GM21576 (cell line): ENCODE results near the gene FTCDNL1.

Source experiments
- ATAC-seq: cut with Tn5 transposase; IDR thresholded peaks from one replicate; pipeline ENCODE4 v1.9.1; 2021; ENCODE audit warnings: mild to moderate bottlenecking, moderate library complexity; ENCODE audit not compliant: unreplicated experiment

The FTCDNL1 gene

DNA sequence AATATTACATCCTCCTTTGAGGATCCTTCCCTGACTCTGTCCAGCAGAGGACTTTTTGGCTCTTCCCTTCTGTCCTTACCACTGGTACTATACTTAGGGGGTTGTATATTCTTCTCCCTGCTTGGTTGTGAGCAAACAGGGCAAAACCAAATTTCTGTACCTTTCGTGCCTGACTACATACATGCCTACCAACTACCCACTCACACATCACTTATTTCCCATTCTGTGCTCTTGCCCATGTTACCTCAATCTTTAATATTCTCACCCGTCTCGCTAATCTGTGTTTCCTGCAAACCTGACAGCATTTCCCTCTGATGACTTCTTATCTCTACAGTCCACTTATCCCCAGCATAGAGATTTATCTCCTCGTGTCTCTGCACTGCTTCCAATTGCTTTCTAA lies 58.6 kb downstream of the FTCDNL1 start:
- no peak for ATAC-seq

DNA sequence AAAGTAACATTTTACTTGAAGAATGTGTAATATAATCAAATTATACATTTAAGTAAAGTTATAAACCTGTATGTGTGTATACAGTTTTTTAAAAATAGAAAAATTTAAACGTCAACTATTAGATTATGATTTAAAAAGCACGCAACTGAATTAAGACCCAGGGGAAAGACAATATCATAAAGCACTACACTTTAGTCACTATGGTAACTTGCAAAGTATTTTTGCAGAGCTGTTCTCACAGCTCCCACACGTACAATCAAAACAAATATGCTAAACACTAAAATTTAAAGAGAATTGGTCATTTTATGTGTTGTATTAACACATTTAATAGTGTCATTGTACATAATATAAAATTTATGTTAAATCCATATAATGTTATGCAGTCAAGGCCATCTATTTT lies 59.7 kb downstream of the FTCDNL1 start:
- ATAC-seq, result no peak

DNA sequence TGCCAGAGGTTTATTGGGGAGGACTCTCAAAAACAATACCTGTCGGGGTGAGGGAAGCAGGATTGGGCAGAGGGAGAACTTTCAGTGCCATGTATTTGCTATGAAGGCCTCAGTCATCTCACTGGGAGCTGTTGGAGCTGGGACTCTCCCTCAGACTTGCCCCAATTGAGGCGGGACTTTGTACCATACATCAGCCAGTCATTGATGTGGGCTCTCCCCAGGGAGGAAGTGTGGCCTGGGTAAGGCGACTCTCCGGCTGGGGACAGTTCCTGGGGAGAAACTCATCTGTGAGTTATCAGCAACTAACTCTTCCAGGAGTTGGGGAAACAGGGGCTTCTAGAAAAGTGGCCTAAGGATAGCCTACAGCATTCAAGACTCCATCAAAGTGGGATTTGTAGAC lies 66.5 kb downstream of the FTCDNL1 start:
- ATAC-seq, result no peak

DNA sequence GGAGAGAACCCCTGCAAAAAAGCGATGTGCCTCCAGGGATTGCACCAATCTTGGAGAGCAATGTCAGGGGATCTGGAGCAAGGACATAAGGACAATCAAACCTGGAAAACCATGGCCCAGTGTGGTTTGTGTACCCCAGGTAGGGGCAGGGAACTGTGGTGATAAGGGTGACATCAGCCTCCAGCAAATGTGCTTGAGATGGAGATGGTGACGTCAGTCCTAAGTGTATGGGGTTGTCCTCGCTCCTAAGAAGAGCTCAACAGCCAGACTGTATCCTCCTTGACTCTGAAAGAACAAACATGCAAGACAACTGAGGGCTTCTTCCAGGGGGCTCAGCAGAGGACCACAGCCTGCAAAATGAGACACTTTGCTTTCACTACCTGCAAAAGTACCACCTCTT lies 71.4 kb downstream of the FTCDNL1 start:
- ATAC-seq, result no peak

DNA sequence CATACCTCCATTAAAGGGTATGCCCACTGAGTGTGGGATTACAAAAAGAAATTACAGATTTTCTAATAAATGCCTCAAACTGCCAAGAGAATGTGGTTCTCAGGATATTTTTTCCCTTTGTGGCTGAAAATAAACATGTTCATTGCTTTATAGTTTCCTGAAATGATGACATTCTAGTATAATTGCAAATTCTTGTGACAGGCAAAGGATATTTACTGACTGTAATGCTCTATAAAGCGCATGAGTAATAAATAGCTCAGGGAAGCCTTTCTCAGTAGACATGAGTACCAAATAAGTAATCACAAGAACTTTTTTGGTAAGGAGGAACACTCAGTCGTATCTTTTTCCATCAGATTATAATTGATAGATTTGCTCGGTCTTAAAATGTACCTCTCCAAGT lies 72.3 kb downstream of the FTCDNL1 start:
- ATAC-seq, result no peak

DNA sequence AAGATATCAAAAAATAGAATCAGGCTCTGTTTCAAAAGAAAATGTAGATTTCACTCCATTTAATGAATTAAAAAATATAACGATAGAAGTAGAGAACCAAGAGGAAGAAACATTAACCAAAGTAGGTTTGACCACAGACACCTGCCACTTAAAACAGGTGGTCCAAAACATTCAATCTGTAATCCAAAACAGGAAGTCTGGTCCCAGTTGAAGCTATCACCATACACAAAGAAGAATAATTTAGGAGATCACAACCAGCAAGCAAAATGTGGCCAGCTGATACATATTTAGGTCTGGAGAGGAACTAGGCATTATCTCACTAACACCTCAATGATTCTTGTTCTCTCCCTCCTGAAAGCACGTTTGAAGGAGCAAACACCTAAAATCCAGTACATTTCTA lies 73.1 kb downstream of the FTCDNL1 start:
- no peak for ATAC-seq

DNA sequence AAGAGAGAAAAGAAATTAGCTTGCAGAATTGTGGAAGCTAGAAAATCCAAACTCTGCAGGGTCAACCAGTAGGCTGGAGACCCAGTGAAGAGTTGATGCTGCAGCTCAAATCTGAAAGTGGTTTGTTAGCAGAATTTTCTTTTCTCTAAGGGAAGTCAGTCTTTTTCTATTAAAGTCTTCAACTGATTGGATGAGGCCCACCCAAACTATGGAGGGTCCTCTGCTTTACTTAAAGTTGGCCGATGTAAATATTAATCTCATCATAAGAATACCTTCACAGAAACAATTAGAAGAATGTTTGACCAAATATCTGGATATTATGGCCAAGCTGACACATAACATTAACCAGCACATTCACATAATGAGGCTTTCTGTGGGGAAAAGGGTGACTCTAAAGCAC lies 73.7 kb downstream of the FTCDNL1 start:
- no peak for ATAC-seq

DNA sequence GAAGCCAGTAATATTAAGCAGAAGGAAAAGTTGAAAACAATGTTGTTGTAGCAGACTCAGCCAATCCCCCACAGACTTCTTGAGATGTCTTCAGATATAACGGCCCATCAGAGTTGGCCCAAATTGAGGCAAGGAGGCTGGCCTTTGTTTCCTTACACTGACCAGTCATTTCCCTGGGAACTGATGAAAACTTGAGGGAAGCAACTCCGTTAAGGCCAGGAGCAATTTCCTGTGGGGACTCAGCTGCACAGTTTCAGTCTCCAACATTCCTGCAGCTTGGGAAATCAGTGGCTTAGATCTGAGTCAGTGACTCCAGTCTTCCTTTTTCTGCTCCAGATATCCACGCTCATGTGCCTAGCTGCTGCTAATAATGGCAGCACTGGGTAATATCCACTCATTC lies 75.7 kb downstream of the FTCDNL1 start:
- ATAC-seq, result no peak

DNA sequence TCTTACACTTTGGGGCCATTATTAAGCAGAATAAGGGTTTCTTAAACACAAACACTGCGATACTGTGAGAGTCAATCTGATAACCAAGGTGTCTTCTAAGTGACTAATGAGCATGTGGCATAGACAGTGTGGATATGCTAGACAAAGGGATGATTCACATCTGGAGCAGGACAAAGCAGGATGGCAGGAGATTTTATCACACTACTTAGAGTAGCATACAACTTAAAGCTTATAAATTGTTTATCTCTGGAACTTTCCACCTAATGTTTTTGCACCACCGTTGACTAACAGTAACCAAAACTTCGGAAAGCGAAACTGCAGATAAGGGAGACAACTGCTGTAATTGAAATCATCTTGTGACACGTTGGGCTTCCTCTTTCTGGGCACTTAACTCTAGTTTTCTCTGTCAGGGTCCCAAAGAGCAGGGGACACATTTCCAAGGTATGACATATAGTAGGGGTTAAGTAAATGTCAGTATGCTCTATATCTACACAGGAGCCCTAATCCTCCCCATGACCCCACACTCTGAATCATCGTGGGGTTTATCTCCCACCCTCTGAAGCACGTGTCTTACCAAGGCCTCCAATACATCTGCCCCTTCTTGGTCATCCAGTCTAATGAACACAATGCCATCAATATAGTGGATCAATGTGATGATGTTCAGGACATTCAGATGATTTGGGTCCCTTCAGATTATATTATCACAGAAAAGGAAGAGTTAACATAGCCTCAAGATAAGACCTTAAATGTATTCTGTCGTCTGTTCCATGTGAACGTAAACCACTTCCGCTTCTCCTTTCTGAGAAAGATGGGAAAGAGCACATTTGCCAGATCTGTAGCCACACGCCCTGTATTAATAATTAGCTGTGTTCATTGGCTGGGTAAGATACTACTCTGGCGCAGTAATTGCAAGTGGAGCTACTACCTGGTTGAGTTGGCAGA lies 78.7 kb downstream of the FTCDNL1 start:
- no peak for ATAC-seq

DNA sequence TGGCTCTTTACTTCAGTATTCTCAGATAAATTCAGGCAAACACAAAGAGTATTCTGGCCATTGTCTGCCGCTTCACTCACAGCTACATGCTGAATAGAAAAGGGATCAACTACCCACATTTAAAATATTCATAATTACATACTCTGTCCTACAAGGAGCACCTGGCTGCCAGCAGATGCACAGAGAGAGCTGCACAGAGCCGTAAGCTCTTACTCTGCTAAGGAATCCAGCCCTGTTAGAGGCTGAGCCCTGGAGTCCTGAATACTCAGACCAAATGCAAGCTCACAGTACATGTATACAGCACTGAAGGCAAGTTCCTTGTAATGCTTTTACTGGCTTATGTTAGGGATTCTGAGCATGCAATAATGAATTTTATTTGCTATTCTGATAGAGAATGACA lies 80.3 kb downstream of the FTCDNL1 start:
- ATAC-seq, result no peak

DNA sequence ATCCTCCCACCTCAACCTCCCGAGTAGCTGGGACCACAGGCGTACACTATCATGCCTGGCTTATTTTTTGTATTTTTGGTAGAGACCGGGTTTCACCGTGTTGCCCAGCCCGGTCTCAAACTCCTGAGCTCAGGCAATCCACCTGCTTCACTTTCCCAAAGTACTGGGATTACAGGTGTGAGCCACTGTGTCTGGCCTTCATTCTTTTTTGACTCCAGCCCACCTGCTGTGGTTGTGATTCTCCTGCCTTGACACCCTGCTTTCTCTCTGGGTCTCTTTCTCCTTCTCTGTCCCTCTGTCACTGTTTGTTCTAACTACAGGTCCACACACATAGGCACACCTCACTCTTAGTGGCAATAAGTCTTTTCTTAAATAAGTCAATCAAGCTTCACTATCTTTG lies 85.3 kb downstream of the FTCDNL1 start:
- no peak for ATAC-seq

DNA sequence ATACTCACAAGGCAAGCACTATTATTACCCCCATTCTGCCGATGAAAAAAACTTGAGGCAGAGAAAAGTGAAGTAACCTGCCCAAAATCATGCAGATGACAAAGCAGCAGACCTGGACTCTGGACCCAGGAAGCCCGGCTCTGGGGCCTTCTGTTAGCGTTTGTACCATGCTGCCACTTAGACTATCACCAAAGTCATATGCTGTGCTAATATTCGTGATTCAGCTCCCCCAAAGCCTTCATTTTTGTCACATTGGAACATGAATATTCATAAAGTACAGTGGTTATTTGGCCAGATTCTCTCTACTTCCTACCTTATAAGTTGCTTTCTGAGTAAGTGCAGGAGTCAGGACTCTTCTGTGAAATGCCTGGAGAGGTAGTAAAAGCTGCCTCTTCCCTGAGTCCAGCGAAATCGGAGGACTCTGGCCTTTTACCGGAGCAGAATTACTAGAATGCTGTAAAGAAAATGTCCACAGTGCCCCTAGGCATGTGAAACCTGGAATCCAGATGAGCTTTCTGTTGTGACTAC lies 86.7 kb downstream of the FTCDNL1 start:
- ATAC-seq, result no peak

DNA sequence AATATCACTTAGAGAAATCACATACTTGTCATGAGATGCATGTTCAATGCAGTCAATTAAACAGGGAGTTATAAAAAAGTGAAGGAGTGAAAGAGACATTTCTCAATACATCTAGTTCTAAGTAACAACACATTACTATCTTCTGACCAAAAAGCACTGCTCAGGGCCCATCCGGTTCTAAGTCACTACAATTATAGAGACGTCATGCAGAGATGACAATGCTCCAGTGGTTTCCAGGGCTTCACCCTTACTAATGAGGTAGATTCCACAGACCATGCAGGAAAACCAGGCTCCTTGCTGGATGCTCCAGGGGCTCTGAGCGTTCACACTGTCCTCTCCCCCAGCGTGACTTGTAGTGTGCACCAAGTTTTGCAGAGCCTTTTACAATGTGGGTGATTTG lies 88.0 kb downstream of the FTCDNL1 start:
- no peak for ATAC-seq

DNA sequence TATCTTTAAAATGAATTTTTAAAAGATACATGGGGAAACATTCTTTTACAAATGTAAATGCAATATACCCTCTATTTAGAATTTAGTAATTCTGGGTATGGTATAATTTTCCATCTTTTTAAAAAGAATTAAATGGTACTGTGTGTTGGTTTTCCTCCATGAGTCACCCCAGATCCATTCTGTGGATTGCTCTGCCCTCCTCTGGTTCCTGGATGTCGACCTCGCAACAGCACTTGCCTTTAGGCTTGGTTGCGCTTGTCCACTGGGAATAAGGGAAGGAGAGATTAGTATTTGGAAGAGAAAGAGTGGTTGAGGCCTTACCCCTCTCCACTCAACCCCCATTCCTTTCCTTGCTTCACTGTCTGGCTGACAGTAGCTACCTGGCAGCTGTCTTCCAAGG lies 90.4 kb downstream of the FTCDNL1 start:
- ATAC-seq, result no peak

DNA sequence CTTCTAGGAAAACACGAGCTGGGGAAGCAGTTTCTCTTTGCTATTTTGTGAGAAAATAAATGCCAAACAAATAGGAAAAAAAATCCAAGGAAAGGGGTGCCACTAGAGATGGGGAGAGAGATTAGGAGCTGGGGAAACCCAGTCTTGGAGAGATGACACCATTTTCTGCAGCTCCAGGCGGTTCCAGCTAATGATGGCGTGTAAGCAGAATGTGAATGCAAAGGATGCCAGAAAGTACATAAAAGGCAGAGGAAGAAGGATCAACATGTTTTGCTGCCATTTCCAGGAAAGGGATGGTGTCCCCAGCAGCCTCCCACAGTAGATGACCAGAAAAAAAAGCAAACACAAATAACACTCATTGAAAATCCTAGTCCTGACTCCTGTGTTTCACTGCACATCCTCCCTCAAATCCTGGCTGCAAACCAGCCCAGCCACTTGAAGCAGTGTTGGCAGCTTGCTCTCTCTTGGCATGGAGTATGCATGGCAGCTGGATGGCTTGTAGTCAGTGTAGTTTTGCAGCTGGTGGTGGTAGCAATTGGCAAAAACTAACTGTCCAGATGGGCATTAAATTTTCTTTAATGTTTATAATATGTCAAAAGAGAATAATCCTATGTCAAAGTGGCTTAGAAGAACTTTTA lies 93.6 kb downstream of the FTCDNL1 start:
- ATAC-seq, result no peak

DNA sequence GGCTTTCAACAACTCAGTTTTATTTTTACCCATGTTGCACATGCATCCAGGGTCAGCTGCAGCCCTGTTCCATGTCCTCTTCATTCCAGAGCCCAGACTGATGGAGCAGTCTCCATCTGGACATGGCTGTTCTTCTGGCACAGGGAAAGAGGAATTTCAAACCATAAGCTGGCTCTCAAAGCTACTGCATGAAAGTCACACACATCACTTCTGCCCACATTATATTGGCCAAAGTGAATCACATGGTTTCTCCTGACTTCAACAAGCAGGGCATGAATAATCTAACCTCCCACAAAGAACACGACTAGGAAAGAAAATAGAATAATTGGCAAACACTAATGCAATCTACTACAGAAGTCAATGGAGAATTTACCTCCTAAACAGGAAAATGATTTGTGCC lies 94.2 kb downstream of the FTCDNL1 start:
- ATAC-seq, result no peak

DNA sequence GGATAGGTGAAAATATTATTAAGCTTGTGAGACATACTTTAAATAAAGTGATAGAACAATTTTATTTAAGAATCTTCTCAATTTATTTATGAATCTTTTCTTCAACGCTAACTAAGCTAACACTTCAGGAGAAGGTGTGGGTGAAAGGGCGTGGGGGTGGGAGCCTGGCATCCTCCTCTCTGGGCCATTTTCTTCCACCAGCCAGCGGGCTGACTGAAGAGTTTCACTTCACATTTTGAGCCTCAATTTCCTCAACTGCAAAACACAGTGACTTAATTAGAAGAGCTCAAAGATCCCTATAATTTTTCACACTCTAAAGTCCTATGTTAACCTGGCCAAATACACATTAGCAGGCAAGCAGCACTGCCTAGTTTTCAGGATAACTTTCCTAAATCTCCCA lies 94.8 kb downstream of the FTCDNL1 start:
- ATAC-seq, result no peak

DNA sequence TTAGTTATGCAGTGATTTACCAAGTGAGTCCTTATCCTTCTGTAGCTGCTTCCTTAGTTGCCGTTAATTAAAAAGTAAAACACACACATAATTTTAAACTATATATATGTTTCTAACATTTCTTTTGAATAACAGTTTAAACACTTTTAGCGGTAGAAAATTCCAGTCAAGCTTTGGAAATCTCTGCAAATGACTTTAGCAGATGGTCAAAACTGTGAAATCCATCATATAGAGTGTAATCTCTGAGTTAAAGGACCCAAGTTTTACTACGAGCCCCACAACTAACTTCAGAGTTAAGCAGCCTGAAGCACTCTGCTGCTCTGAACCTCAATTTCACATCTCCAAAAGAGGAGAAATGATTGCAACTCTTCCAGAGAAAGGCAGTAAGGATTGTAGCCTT lies 96.2 kb downstream of the FTCDNL1 start:
- ATAC-seq, result no peak

DNA sequence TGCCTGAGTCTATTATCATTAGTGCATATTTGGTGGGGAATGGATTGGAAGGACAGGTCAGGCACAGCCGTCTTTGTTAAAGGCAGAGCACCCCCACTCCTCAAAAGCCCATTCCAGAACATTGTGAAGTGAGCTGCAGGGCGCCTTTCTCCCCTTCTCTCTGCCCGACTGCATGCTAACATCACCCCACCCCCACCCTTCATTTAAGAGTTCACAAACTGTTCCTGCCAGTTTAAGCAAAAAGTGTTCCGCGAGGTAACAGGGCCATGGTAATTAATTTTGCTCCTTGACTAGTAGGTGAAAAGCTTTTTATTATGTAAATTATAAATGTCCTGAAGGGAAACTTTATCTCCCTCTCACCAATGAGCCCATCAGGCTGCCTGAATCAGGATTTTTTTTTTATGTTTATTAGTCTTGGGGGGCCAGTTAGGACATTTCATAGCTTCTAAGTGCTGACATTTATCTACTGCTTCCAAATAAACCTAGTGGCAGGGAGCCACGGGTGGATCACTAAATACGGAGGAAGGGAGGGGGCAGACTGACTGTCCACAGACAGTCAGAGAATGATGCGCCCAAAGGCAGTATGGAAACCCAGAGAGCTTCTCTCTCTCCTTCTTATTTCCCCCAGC lies 99.4 kb downstream of the FTCDNL1 start:
- no peak for ATAC-seq

DNA sequence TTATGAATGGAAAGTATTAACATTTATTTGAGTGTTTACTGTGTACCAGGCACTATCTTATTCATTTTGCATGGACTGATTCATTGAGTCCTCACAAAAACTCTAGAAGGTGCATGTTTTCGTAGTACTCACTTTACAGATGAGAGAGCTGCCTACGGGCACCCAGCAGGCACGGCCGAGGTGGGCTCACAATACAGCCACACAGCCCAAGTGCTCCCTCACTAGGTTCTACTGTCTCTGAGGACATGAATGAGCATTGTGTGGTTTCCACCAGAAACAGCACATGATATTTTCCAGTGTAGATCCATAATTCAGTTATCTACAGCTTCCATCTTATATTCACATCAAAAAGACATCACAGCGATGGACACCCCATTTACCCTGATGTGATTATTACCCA lies 101.4 kb downstream of the FTCDNL1 start:
- ATAC-seq, result no peak

DNA sequence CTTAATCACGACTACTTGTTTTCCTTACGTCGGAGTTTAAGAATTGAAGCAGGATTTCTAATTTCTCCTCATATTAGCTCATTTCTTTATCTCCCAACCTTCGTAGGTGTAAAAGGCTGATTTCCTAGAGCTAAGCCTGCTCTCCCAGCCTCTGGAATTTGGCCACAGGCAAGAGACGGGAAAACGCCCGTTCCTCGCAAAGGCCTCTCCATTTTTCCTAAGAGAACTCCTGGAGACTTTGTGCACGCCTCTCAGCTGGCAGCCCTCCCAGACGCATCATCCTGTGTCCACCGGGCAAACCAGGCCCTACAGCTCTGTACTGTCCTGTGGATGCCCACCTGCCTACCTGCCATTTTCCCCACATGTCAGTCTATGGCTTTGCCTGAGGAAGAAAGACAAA lies 106.3 kb downstream of the FTCDNL1 start:
- no peak for ATAC-seq

DNA sequence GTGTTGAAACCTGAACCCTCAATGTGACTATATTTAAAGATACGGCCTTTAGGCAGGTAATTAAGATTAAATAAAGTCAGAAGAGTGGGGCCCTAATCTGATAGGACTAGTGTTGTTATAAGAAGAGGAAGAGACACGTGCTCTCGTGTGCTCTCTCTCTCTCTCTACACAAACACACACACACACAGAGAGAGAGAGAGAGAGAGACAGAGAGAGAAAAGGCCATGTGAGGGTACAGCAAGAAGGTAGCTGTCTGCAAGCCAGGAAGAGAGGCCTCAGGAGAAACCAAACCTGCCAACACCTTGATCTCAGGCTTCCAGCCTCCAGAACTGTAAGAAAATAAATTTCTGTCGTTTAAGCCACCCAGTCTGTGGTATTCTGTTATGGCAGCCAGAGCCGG lies 106.7 kb downstream of the FTCDNL1 start:
- ATAC-seq, result no peak
